HuH-7 (cell line): ENCODE measurements around the gene TAS2R31.

ENCODE experiments used
- DNase-seq: peaks from one replicate; pipeline ENCODE4 v3.0.0; 2011; ENCODE audit warnings: low spot score

The TAS2R31 gene

GRCh38 chr12:10998204-10998603, 33.0 kb downstream of the TAS2R31 start, which contains the start of gene TAS2R20:
TAS2R20 (minus strand) TSS chr12:10998304; CDS start chr12:10997875, 429 bp downstream.
- DNase-seq, result no peak

GRCh38 chr12:10994307-10994706, 36.9 kb downstream of the TAS2R31 start:
- DNase-seq, result no peak

- no peak for DNase-seq
Observed at GRCh38 chr12:10989107-10989506, 42.1 kb downstream of the TAS2R31 start.

- DNase-seq, result no peak
Observed at GRCh38 chr12:10986812-10987211, 44.4 kb downstream of the TAS2R31 start, which contains the start of gene TAS2R50. TAS2R50 (minus strand) TSS chr12:10986912; CDS start chr12:10986860, 52 bp downstream.

GRCh38 chr12:10982244-10982643, 49.0 kb downstream of the TAS2R31 start:
- DNase-seq, result no peak
